WTC11 (cell line): ENCODE data around the gene ABHD17B. TPM values are rescaled to one million over a fixed set of nuclear protein-coding genes. Genes with fewer than 3 reads are reported as not detected.

Source experiments
- ATAC-seq: fragments of 200-7000 bp; cut with Tn5 transposase; 2 replicates; pipeline ENCODE4 v1.10.0; 2021; ENCODE audit warnings: mild to moderate bottlenecking, moderate library complexity
- Bru-seq: library from RNA; stranded (reverse); fragments of 400-500 nt; gene quantifications from one replicate; lab custom pipeline; 2021; lab: Mats Ljungman, UMichigan
- CTCF ChIA-PET: fragments of 300-600 bp; sonication (Branson Sonifier 250); formaldehyde crosslinking; loops from one replicate; lab custom pipeline; 2021; ENCODE audit warnings: antibody characterized with exemption; lab: Charles Lee
- POLR2A ChIA-PET: fragments of 350-600 bp; sonication (Branson Sonifier 250); formaldehyde crosslinking; loops from one replicate; lab custom pipeline; 2021; ENCODE audit warnings: antibody characterized with exemption; lab: Charles Lee
- DNase-seq: peaks from one replicate; pipeline ENCODE4 v3.0.0; 2021; ENCODE audit warnings: low spot score
- H3K27ac Mint-ChIP-seq: 2 replicates; pipeline ENCODE4 v1.8.0; 2021; ENCODE audit warnings: mixed read lengths
- H3K27me3 Mint-ChIP-seq: 2 replicates; pipeline ENCODE4 v1.8.0; 2021; ENCODE audit warnings: low read depth, mild to moderate bottlenecking, moderate library complexity, mixed read lengths
- H3K36me3 Mint-ChIP-seq: 2 replicates; pipeline ENCODE4 v1.8.0; 2021; ENCODE audit warnings: mixed read lengths
- H3K4me1 Mint-ChIP-seq: 2 replicates; pipeline ENCODE4 v1.8.0; 2022; ENCODE audit warnings: mixed read lengths
- H3K4me3 Mint-ChIP-seq: 2 replicates; pipeline ENCODE4 v1.8.0; 2021; ENCODE audit warnings: mild to moderate bottlenecking, moderate library complexity, mixed read lengths
- H3K9me3 Mint-ChIP-seq: 2 replicates; pipeline ENCODE4 v1.8.0; 2021; ENCODE audit warnings: mixed read lengths
- ATF2 ChIP-seq: sonication (generic); formaldehyde crosslinking; IDR thresholded peaks from 2 replicates; pipeline ENCODE4 v1.8.1; 2022; ENCODE audit warnings: low read depth, missing genetic modification reagents, borderline replicate concordance
- CREB1 ChIP-seq: sonication (generic); formaldehyde crosslinking; IDR thresholded peaks from 2 replicates; pipeline ENCODE4 v1.8.0; 2023; ENCODE audit warnings: mild to moderate bottlenecking, missing genetic modification reagents
- CREM ChIP-seq: sonication (generic); formaldehyde crosslinking; IDR thresholded peaks from 2 replicates; pipeline ENCODE4 v1.8.1; 2022; ENCODE audit warnings: mild to moderate bottlenecking, missing genetic modification reagents, moderate library complexity
- E2F5 ChIP-seq: sonication (generic); formaldehyde crosslinking; IDR thresholded peaks from 2 replicates; pipeline ENCODE4 v1.8.1; 2022; ENCODE audit warnings: mild to moderate bottlenecking, moderate library complexity, missing genetic modification reagents
- ETV6 ChIP-seq: sonication (generic); formaldehyde crosslinking; IDR thresholded peaks from 2 replicates; pipeline ENCODE4 v1.8.1; 2022; ENCODE audit warnings: mild to moderate bottlenecking, missing genetic modification reagents
- MLX ChIP-seq: sonication (generic); formaldehyde crosslinking; IDR thresholded peaks from 2 replicates; pipeline ENCODE4 v1.8.1; 2023; ENCODE audit warnings: mild to moderate bottlenecking, missing genetic modification reagents, moderate library complexity
- NFE2L1 ChIP-seq: sonication (generic); formaldehyde crosslinking; IDR thresholded peaks from 2 replicates; pipeline ENCODE4 v1.8.1; 2023; ENCODE audit warnings: missing genetic modification reagents
- PRRX2 ChIP-seq: fragments of 250-450 bp; sonication (Bioruptor Pico); IDR thresholded peaks from 2 replicates; pipeline ENCODE4 v1.8.0; 2021; ENCODE audit warnings: mild to moderate bottlenecking
- SMAD3 ChIP-seq: sonication (generic); formaldehyde crosslinking; IDR thresholded peaks from 2 replicates; pipeline ENCODE4 v1.8.0; 2022; ENCODE audit warnings: missing genetic modification reagents, mild to moderate bottlenecking, borderline replicate concordance
- SMAD4 ChIP-seq: sonication (generic); formaldehyde crosslinking; IDR thresholded peaks from 2 replicates; pipeline ENCODE4 v1.8.0; 2022; ENCODE audit warnings: mild to moderate bottlenecking, missing genetic modification reagents
- SP1 ChIP-seq: sonication (generic); formaldehyde crosslinking; conservative IDR thresholded peaks from 2 replicates; pipeline ENCODE4 v1.8.1; 2022; ENCODE audit warnings: missing genetic modification reagents
- TCF7 ChIP-seq: sonication (generic); formaldehyde crosslinking; IDR thresholded peaks from 2 replicates; pipeline ENCODE4 v1.8.0; 2022; ENCODE audit warnings: mild to moderate bottlenecking, low read depth, missing genetic modification reagents, moderate library complexity
- USF1 ChIP-seq: sonication (generic); formaldehyde crosslinking; IDR thresholded peaks from 2 replicates; pipeline ENCODE4 v1.8.0; 2022; ENCODE audit warnings: mild to moderate bottlenecking, missing genetic modification reagents
- ZNF263 ChIP-seq: sonication (generic); formaldehyde crosslinking; IDR thresholded peaks from 2 replicates; pipeline ENCODE4 v1.8.1; 2022; ENCODE audit warnings: low read depth, mild to moderate bottlenecking, moderate library complexity, missing genetic modification reagents
- ZNF423 ChIP-seq: fragments of 250-450 bp; sonication (Bioruptor Pico); IDR thresholded peaks from 2 replicates; pipeline ENCODE4 v2.1.2; 2022; ENCODE audit warnings: mild to moderate bottlenecking, moderate library complexity
- ZNF512 ChIP-seq: sonication (generic); formaldehyde crosslinking; IDR thresholded peaks from 2 replicates; pipeline ENCODE4 v1.8.1; 2022; ENCODE audit warnings: missing genetic modification reagents, borderline replicate concordance
- ZSCAN18 ChIP-seq: fragments of 250-450 bp; sonication (Bioruptor Pico); IDR thresholded peaks from 2 replicates; pipeline ENCODE4 v2.1.2; 2022; ENCODE audit warnings: mild to moderate bottlenecking, moderate library complexity
- long read RNA-seq, 3 experiments: library from RNA in 1 of 3; library from capped mRNA in 1 of 3; library from polyadenylated mRNA in 1 of 3; unstranded in 2 of 3; stranded (forward) in 1 of 3; transcript quantifications; one replicate each; pipeline ENCODE4 v2.0.0, GENCODE V29; 2021
- total RNA-seq: library from RNA; stranded (reverse); gene quantifications from 3 replicates; pipeline ENCODE4 v1.2.3, GENCODE V29; 2021
- TF ChIP-seq, protein P1 (sequence below): fragments of 250-450 bp; sonication (Bioruptor Pico); IDR thresholded peaks from 2 replicates; pipeline ENCODE4 v1.8.0; 2021; ENCODE audit warnings: mild to moderate bottlenecking
- TF ChIP-seq, protein P2 (sequence below): sonication (generic); formaldehyde crosslinking; IDR thresholded peaks from 2 replicates; pipeline ENCODE4 v1.8.1; 2023; ENCODE audit warnings: mild to moderate bottlenecking, missing genetic modification reagents
- TF ChIP-seq, protein P3 (sequence below): sonication (generic); formaldehyde crosslinking; IDR thresholded peaks from 2 replicates; pipeline ENCODE4 v1.8.0; 2022; ENCODE audit warnings: mild to moderate bottlenecking, missing genetic modification reagents
- TF ChIP-seq, protein P4 (sequence below): sonication (generic); formaldehyde crosslinking; conservative IDR thresholded peaks from 2 replicates; pipeline ENCODE4 v1.8.1; 2022; ENCODE audit warnings: mild to moderate bottlenecking, missing genetic modification reagents
- TF ChIP-seq, protein P5 (sequence below): fragments of 200-600 bp; IDR thresholded peaks from 2 replicates; pipeline ENCODE4 v1.8.0; 2022; ENCODE audit warnings: antibody characterized with exemption

Gene ABHD17B
- 55.0 to 59.9 TPM (median 56.6 TPM) in 3 replicates for total RNA-seq
- percentile 97 among the genes with signal in this experiment for Bru-seq, nascent RNA
- long read RNA-seq, experiment 1, transcript ABHD17B-201 (4 exons, 2,614 nt) = major isoform, 130 of 172 reads
- long read RNA-seq, experiment 1, partial matches to known transcripts = 8 of 172 reads
- long read RNA-seq, experiment 1, other reads (novel, unspliced or antisense) = 32 of 172 reads
- long read RNA-seq, experiment 2, transcript ABHD17B-201 (4 exons, 2,614 nt) = major isoform, 27 of 61 reads
- long read RNA-seq, experiment 2, partial matches to known transcripts = 2 of 61 reads
- long read RNA-seq, experiment 2, other reads (novel, unspliced or antisense) = 32 of 61 reads
- long read RNA-seq, experiment 3, partial matches to known transcripts = 2 of 4 reads
- long read RNA-seq, experiment 3, other reads (novel, unspliced or antisense) = 2 of 4 reads

GRCh38 chr9:71911061-71911907 is at the start of gene ABHD17B, which contains the start of gene C9orf85:
Gene ABHD17B, minus strand, starts transcription at chr9:71911193. Its CDS starts 36,113 bp downstream, at chr9:71875080.
Gene C9orf85, plus strand, starts transcription at chr9:71911639. Its CDS starts 96 bp downstream, at chr9:71911735.
- ATAC-seq (peak; percentile 95), DNase-seq (peak; percentile 100)
- Mint-ChIP-seq H3K4me1 (peaks cover 58% of the 10 kb centered on the region), H3K9me3 (no peaks in the 10 kb centered on the region), H3K36me3 (peaks cover 5% of the 10 kb centered on the region), H3K27ac (peak within 1 kb of the TSS; percentile 100), H3K4me3 (peak within 1 kb of the TSS; percentile 100), H3K27me3 (no peaks in the 10 kb centered on the region)
- POLR2A ChIA-PET = interaction anchor here (0.6 to 1.5 kb wide), 24 partner anchors 10 to 454 kb away, joined by 3 to 18 read pairs (median 3); partner anchors contain the start of gene ZFAND5
- CTCF ChIA-PET = interaction anchor here (0.6 to 2.1 kb wide), 10 partner anchors 10 to 424 kb away, joined by 3 to 12 read pairs (median 4); no protein-coding TSS in a partner anchor
- TF ChIP-seq, protein P1, sequence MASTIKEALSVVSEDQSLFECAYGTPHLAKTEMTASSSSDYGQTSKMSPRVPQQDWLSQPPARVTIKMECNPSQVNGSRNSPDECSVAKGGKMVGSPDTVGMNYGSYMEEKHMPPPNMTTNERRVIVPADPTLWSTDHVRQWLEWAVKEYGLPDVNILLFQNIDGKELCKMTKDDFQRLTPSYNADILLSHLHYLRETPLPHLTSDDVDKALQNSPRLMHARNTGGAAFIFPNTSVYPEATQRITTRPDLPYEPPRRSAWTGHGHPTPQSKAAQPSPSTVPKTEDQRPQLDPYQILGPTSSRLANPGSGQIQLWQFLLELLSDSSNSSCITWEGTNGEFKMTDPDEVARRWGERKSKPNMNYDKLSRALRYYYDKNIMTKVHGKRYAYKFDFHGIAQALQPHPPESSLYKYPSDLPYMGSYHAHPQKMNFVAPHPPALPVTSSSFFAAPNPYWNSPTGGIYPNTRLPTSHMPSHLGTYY (CRISPR knock-in tag) = no peak
- TF ChIP-seq E2F5 (0 out of 2 replicates have a peak, but pooled peaks have one; percentile 7), SMAD4 (no peak), ZNF263 (CRISPR knock-in tag) (no peak), MLX (CRISPR knock-in tag) (no peak), PRRX2 (CRISPR knock-in tag) (no peak), USF1 (CRISPR knock-in tag) (peak; percentile 96), TCF7 (CRISPR knock-in tag) (no peak), NFE2L1 (CRISPR knock-in tag) (peak; percentile 45; the same call in 1 of the 2 replicates), CREB1 (no peak), ZSCAN18 (CRISPR knock-in tag) (no peak), ZNF512 (no peak), ETV6 (CRISPR knock-in tag) (peak; percentile 80), CREM (CRISPR knock-in tag) (peak; percentile 71; the same call in 1 of the 2 replicates), SMAD3 (CRISPR knock-in tag) (no peak), ZNF423 (CRISPR knock-in tag) (no peak), SP1 (CRISPR knock-in tag) (peak; percentile 76), ATF2 (no peak)
- TF ChIP-seq, protein P2, sequence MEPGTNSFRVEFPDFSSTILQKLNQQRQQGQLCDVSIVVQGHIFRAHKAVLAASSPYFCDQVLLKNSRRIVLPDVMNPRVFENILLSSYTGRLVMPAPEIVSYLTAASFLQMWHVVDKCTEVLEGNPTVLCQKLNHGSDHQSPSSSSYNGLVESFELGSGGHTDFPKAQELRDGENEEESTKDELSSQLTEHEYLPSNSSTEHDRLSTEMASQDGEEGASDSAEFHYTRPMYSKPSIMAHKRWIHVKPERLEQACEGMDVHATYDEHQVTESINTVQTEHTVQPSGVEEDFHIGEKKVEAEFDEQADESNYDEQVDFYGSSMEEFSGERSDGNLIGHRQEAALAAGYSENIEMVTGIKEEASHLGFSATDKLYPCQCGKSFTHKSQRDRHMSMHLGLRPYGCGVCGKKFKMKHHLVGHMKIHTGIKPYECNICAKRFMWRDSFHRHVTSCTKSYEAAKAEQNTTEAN (CRISPR knock-in tag) = 0 out of 2 replicates have a peak, but pooled peaks have one; percentile 23
- TF ChIP-seq, protein P3, sequence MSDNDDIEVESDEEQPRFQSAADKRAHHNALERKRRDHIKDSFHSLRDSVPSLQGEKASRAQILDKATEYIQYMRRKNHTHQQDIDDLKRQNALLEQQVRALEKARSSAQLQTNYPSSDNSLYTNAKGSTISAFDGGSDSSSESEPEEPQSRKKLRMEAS (CRISPR knock-in tag) = peak; percentile 83; the same call in 1 of the 2 replicates
- TF ChIP-seq, protein P4, sequence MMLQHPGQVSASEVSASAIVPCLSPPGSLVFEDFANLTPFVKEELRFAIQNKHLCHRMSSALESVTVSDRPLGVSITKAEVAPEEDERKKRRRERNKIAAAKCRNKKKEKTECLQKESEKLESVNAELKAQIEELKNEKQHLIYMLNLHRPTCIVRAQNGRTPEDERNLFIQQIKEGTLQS = no peak
- TF ChIP-seq, protein P5, sequence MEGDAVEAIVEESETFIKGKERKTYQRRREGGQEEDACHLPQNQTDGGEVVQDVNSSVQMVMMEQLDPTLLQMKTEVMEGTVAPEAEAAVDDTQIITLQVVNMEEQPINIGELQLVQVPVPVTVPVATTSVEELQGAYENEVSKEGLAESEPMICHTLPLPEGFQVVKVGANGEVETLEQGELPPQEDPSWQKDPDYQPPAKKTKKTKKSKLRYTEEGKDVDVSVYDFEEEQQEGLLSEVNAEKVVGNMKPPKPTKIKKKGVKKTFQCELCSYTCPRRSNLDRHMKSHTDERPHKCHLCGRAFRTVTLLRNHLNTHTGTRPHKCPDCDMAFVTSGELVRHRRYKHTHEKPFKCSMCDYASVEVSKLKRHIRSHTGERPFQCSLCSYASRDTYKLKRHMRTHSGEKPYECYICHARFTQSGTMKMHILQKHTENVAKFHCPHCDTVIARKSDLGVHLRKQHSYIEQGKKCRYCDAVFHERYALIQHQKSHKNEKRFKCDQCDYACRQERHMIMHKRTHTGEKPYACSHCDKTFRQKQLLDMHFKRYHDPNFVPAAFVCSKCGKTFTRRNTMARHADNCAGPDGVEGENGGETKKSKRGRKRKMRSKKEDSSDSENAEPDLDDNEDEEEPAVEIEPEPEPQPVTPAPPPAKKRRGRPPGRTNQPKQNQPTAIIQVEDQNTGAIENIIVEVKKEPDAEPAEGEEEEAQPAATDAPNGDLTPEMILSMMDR = no peak
